Measurements from ENCODE around the gene CCDC187.

- TF ChIP-seq CTCF (IDR thresholded peaks at IDR 0.05), result no peak
- no peak for TF ChIP-seq POLR2A (IDR thresholded peaks at IDR 0.05)
Observed at GRCh38 chr9:136248951-136249876, 54.7 kb downstream of the CCDC187 start.
